Measurements from ENCODE around the gene ANKRD63.
A peak's percentile ranks its signal among the peaks of the same experiment; 100 is the strongest.

The ANKRD63 gene

GRCh38 chr15:40255033-40255432, 27.8 kb downstream of the ANKRD63 start:
- DNase-seq: no peak

- DNase-seq: no peak
Observed at GRCh38 chr15:40254452-40254851, 28.4 kb downstream of the ANKRD63 start.

GRCh38 chr15:40253167-40253790, 29.6 kb downstream of the ANKRD63 start:
- DNase-seq: no peak

GRCh38 chr15:40252438-40253166, 30.3 kb downstream of the ANKRD63 start:
- DNase-seq: peak; percentile 5

- DNase-seq: no peak
Observed at GRCh38 chr15:40252141-40252437, 30.8 kb downstream of the ANKRD63 start.

- DNase-seq: no peak
Observed at GRCh38 chr15:40251486-40252140, 31.3 kb downstream of the ANKRD63 start.

- DNase-seq: no peak
Observed at GRCh38 chr15:40250771-40251483, 31.9 kb downstream of the ANKRD63 start.

- DNase-seq: no peak
Observed at GRCh38 chr15:40250304-40250656, 32.6 kb downstream of the ANKRD63 start.

GRCh38 chr15:40249477-40250303, 33.2 kb downstream of the ANKRD63 start:
- no peak for DNase-seq

- no peak for DNase-seq
Observed at GRCh38 chr15:40248006-40248783, 34.7 kb downstream of the ANKRD63 start.

- DNase-seq: no peak
Observed at GRCh38 chr15:40247406-40247971, 35.4 kb downstream of the ANKRD63 start.

GRCh38 chr15:40246496-40247280, 36.2 kb downstream of the ANKRD63 start:
- DNase-seq: no peak

- no peak for DNase-seq
Observed at GRCh38 chr15:40245666-40246450, 37.0 kb downstream of the ANKRD63 start.

GRCh38 chr15:40244961-40245523, 37.8 kb downstream of the ANKRD63 start:
- DNase-seq: no peak

GRCh38 chr15:40243126-40243810, 39.6 kb downstream of the ANKRD63 start:
- no peak for DNase-seq

- DNase-seq: no peak
Observed at GRCh38 chr15:40242601-40243000, 40.3 kb downstream of the ANKRD63 start.

- DNase-seq: no peak
Observed at GRCh38 chr15:40242213-40242599, 40.7 kb downstream of the ANKRD63 start.

- DNase-seq: no peak
Observed at GRCh38 chr15:40241269-40242212, 41.3 kb downstream of the ANKRD63 start.
